ENCODE measurements around the gene BAAT. TPM values are rescaled to one million over a fixed set of nuclear protein-coding genes. Genes with fewer than 3 reads are reported as not detected.

The BAAT gene
- polyA plus RNA-seq, 3 donors from 2014 or later, result not detected

- H3K9me3 Mint-ChIP-seq, result peaks cover 6 to 14% (median 11%) of the 10 kb centered on the region in 6 donors
- H3K4me1 Mint-ChIP-seq, result peaks cover 16 to 32% of the 10 kb centered on the region in 2 donors
- no peak overlapping the region for H3K4me3 Mint-ChIP-seq
- H3K27me3 Mint-ChIP-seq (ENCODE audit: low read depth in 3 of 3), result no peaks in the 10 kb centered on the region
- no peak for DNase-seq
- peaks cover 13 to 40% (median 34%) of the 10 kb centered on the region in 3 donors for H3K36me3 Mint-ChIP-seq
- peak overlapping the region in 1 of 6 donors; percentile 83 for H3K27ac Mint-ChIP-seq
These were observed 3.7 kb upstream of the BAAT start for GRCh38 chr9:101388507-101388993.

- H3K4me3 Mint-ChIP-seq, result no peak overlapping the region
These were observed 3.2 kb upstream of the BAAT start for GRCh38 chr9:101387871-101388506.

GRCh38 chr9:101383361-101383760 is 1.4 kb downstream of the BAAT start:
- Mint-ChIP-seq H3K27me3 (ENCODE audit: low read depth in 3 of 3) (peaks cover 0 to 12% (median 5%) of the 10 kb centered on the region in 3 donors), H3K4me3 (no peak overlapping the region), H3K36me3 (peaks cover 5 to 18% (median 16%) of the 10 kb centered on the region in 3 donors), H3K9me3 (peaks cover 5 to 15% (median 11%) of the 10 kb centered on the region in 6 donors), H3K4me1 (peaks cover 0 to 3% of the 10 kb centered on the region in 2 donors), H3K27ac (no peak overlapping the region)
- DNase-seq, result no peak

More at GRCh38 chr9:101387871-101388506, 3.2 kb upstream of the BAAT start:
- no peak for DNase-seq
- Mint-ChIP-seq H3K4me1 (peaks cover 14 to 26% of the 10 kb centered on the region in 2 donors), H3K9me3 (peaks cover 6 to 14% (median 11%) of the 10 kb centered on the region in 6 donors), H3K27me3 (ENCODE audit: low read depth in 3 of 3) (no peaks in the 10 kb centered on the region), H3K27ac (peak overlapping the region in 5 of 6 donors; percentile 17 to 83 (median 49)), H3K36me3 (peaks cover 13 to 39% (median 36%) of the 10 kb centered on the region in 3 donors)

- H3K27me3 Mint-ChIP-seq (ENCODE audit: low read depth in 3 of 3), result peaks cover 1 to 14% (median 5%) of the 10 kb centered on the region in 3 donors
- peaks cover 9 to 19% (median 15%) of the 10 kb centered on the region in 6 donors for H3K9me3 Mint-ChIP-seq
These were observed 2.9 kb downstream of the BAAT start for GRCh38 chr9:101381833-101382342.

GRCh38 chr9:101381118-101381517 is 3.7 kb downstream of the BAAT start:
- H3K4me3 Mint-ChIP-seq, result no peak overlapping the region
- peaks cover 1 to 16% (median 5%) of the 10 kb centered on the region in 3 donors for H3K27me3 Mint-ChIP-seq (ENCODE audit: low read depth in 3 of 3)
- no peak for DNase-seq
- H3K9me3 Mint-ChIP-seq, result peaks cover 9 to 20% (median 16%) of the 10 kb centered on the region in 6 donors
- H3K4me1 Mint-ChIP-seq, result no peaks in the 10 kb centered on the region
- H3K27ac Mint-ChIP-seq, result no peak overlapping the region
- peaks cover 5 to 16% (median 10%) of the 10 kb centered on the region in 3 donors for H3K36me3 Mint-ChIP-seq

More at GRCh38 chr9:101381833-101382342, 2.9 kb downstream of the BAAT start:
- Mint-ChIP-seq H3K4me1 (no peaks in the 10 kb centered on the region), H3K36me3 (peaks cover 5 to 18% (median 10%) of the 10 kb centered on the region in 3 donors), H3K27ac (no peak overlapping the region), H3K4me3 (no peak overlapping the region)
- DNase-seq, result no peak

GRCh38 chr9:101380295-101380694 is 4.5 kb downstream of the BAAT start:
- peaks cover 1 to 16% (median 5%) of the 10 kb centered on the region in 3 donors for H3K27me3 Mint-ChIP-seq (ENCODE audit: low read depth in 3 of 3)
- H3K27ac Mint-ChIP-seq, result no peak overlapping the region
- H3K4me3 Mint-ChIP-seq, result no peak overlapping the region
- no peak for DNase-seq
- peaks cover 7 to 18% (median 14%) of the 10 kb centered on the region in 6 donors for H3K9me3 Mint-ChIP-seq
- H3K4me1 Mint-ChIP-seq, result no peaks in the 10 kb centered on the region
- peaks cover 0 to 11% (median 6%) of the 10 kb centered on the region in 3 donors for H3K36me3 Mint-ChIP-seq

- H3K36me3 Mint-ChIP-seq, result no peaks in the 10 kb centered on the region
- H3K27me3 Mint-ChIP-seq (ENCODE audit: low read depth in 3 of 3), result peaks cover 3 to 31% (median 5%) of the 10 kb centered on the region in 3 donors
- H3K4me1 Mint-ChIP-seq, result no peaks in the 10 kb centered on the region
- H3K9me3 Mint-ChIP-seq, result peaks cover 2 to 10% (median 8%) of the 10 kb centered on the region in 6 donors
- no peak for DNase-seq
- no peak overlapping the region for H3K27ac Mint-ChIP-seq
- no peak overlapping the region for H3K4me3 Mint-ChIP-seq
These were observed 8.5 kb downstream of the BAAT start for GRCh38 chr9:101376111-101376848.

GRCh38 chr9:101375546-101375945 is 9.3 kb downstream of the BAAT start:
- no peak overlapping the region for H3K4me3 Mint-ChIP-seq
- DNase-seq, result no peak
- no peaks in the 10 kb centered on the region for H3K4me1 Mint-ChIP-seq
- no peak overlapping the region for H3K27ac Mint-ChIP-seq
- H3K27me3 Mint-ChIP-seq (ENCODE audit: low read depth in 3 of 3), result peaks cover 2 to 33% (median 3%) of the 10 kb centered on the region in 3 donors
- no peaks in the 10 kb centered on the region for H3K36me3 Mint-ChIP-seq
- H3K9me3 Mint-ChIP-seq, result peaks cover 2 to 10% (median 8%) of the 10 kb centered on the region in 6 donors

- Mint-ChIP-seq H3K4me1 (no peaks in the 10 kb centered on the region), H3K4me3 (no peak overlapping the region), H3K9me3 (peaks cover under 1 to 8% (median 3%) of the 10 kb centered on the region in 6 donors), H3K27me3 (ENCODE audit: low read depth in 3 of 3) (peaks cover 2 to 26% (median 3%) of the 10 kb centered on the region in 3 donors), H3K36me3 (no peaks in the 10 kb centered on the region), H3K27ac (no peak overlapping the region)
- DNase-seq, result no peak
These were observed 12.3 kb downstream of the BAAT start for GRCh38 chr9:101372327-101373118.

GRCh38 chr9:101371813-101372212 is 13.0 kb downstream of the BAAT start:
- Mint-ChIP-seq H3K27ac (no peak overlapping the region), H3K4me1 (no peaks in the 10 kb centered on the region), H3K36me3 (no peaks in the 10 kb centered on the region), H3K4me3 (no peak overlapping the region), H3K9me3 (peaks cover 0 to 8% (median under 1%) of the 10 kb centered on the region in 6 donors), H3K27me3 (ENCODE audit: low read depth in 3 of 3) (peaks cover 2 to 28% (median 2%) of the 10 kb centered on the region in 3 donors)
- DNase-seq, result no peak

- no peak for DNase-seq
- no peaks in the 10 kb centered on the region for H3K4me1 Mint-ChIP-seq
These were observed 14.8 kb downstream of the BAAT start for GRCh38 chr9:101369884-101370531.

GRCh38 chr9:101369286-101369685 is 15.5 kb downstream of the BAAT start:
- no peak overlapping the region for H3K27ac Mint-ChIP-seq
- no peaks in the 10 kb centered on the region for H3K36me3 Mint-ChIP-seq
- no peaks in the 10 kb centered on the region for H3K4me1 Mint-ChIP-seq
- H3K4me3 Mint-ChIP-seq, result no peak overlapping the region
- peaks cover 0 to 6% (median 0%) of the 10 kb centered on the region in 6 donors for H3K9me3 Mint-ChIP-seq
- DNase-seq, result no peak
- H3K27me3 Mint-ChIP-seq (ENCODE audit: low read depth in 3 of 3), result peaks cover 2 to 25% (median 2%) of the 10 kb centered on the region in 3 donors

More at GRCh38 chr9:101369884-101370531, 14.8 kb downstream of the BAAT start:
- H3K9me3 Mint-ChIP-seq, result peaks cover 0 to 6% (median 0%) of the 10 kb centered on the region in 6 donors
- no peak overlapping the region for H3K27ac Mint-ChIP-seq
- H3K27me3 Mint-ChIP-seq (ENCODE audit: low read depth in 3 of 3), result peaks cover 2 to 25% (median 2%) of the 10 kb centered on the region in 3 donors
- no peak overlapping the region for H3K4me3 Mint-ChIP-seq
- H3K36me3 Mint-ChIP-seq, result no peaks in the 10 kb centered on the region

Measured in immature natural killer cell (primary cell).